HepG2 (cell line): Measurements from ENCODE around the gene SLIT3. TPM values are rescaled to one million over a fixed set of nuclear protein-coding genes. Genes with fewer than 3 reads are reported as not detected.

Experiments
- ARID5B ChIP-seq: IDR thresholded peaks from 2 replicates; pipeline ENCODE4 v1.4.0; 2020; ENCODE audit warnings: mild to moderate bottlenecking, missing genetic modification reagents
- CBX5 ChIP-seq: sonication (generic); formaldehyde crosslinking; IDR thresholded peaks from 2 replicates; pipeline ENCODE4 v1.4.0; 2020; ENCODE audit warnings: missing genetic modification reagents, borderline replicate concordance
- DMTF1 ChIP-seq: sonication (generic); formaldehyde crosslinking; IDR thresholded peaks from 2 replicates; pipeline ENCODE4 v1.4.0; 2020; ENCODE audit warnings: mild to moderate bottlenecking, missing genetic modification reagents
- DZIP1 ChIP-seq: sonication (generic); formaldehyde crosslinking; IDR thresholded peaks from 2 replicates; pipeline ENCODE4 v1.5.0; 2020; ENCODE audit warnings: mild to moderate bottlenecking, missing genetic modification reagents
- FOSL2 ChIP-seq: sonication (generic); formaldehyde crosslinking; IDR thresholded peaks from 2 replicates; pipeline ENCODE4 v1.4.0; 2020; ENCODE audit warnings: missing genetic modification reagents
- GABPA ChIP-seq, 2 experiments: IDR thresholded peaks; 2 replicates each; pipeline ENCODE4 v1.6.1; 2011 to 2016; ENCODE audit warnings: low read depth in 2 of 2, low read length in 1 of 2, missing biosample characterization in 1 of 2, missing genetic modification characterization in 1 of 2
- HES4 ChIP-seq: sonication (generic); formaldehyde crosslinking; IDR thresholded peaks from 2 replicates; pipeline ENCODE4 v1.9.0; 2021; ENCODE audit warnings: mild to moderate bottlenecking, missing genetic modification reagents, borderline replicate concordance
- MIXL1 ChIP-seq: IDR thresholded peaks from 2 replicates; pipeline ENCODE4 v1.6.1; 2016
- MXD1 ChIP-seq: sonication (generic); formaldehyde crosslinking; IDR thresholded peaks from 2 replicates; pipeline ENCODE4 v1.4.0; 2020; ENCODE audit warnings: mild to moderate bottlenecking, missing genetic modification reagents
- PAX8 ChIP-seq: sonication (generic); formaldehyde crosslinking; IDR thresholded peaks from 2 replicates; pipeline ENCODE4 v1.8.0; 2022; ENCODE audit warnings: mild to moderate bottlenecking, missing genetic modification reagents, borderline replicate concordance
- RARA ChIP-seq: IDR thresholded peaks from 2 replicates; pipeline ENCODE4 v1.6.1; 2016; ENCODE audit warnings: missing genetic modification reagents, missing compliant biosample characterization
- SALL1 ChIP-seq: sonication (generic); formaldehyde crosslinking; IDR thresholded peaks from 2 replicates; pipeline ENCODE4 v1.8.0; 2022; ENCODE audit warnings: mild to moderate bottlenecking, missing genetic modification reagents
- SAP130 ChIP-seq: IDR thresholded peaks from 2 replicates; pipeline ENCODE4 v1.6.1; 2016; ENCODE audit warnings: low read depth
- THAP11 ChIP-seq: IDR thresholded peaks from 2 replicates; pipeline ENCODE4 v1.6.1; 2016; ENCODE audit warnings: missing biosample characterization, missing genetic modification reagents
- ZBTB46 ChIP-seq: sonication (generic); formaldehyde crosslinking; IDR thresholded peaks from 2 replicates; pipeline ENCODE4 v1.4.0; 2020; ENCODE audit warnings: mild to moderate bottlenecking, missing genetic modification reagents, borderline replicate concordance
- ZFP62 ChIP-seq: sonication (generic); formaldehyde crosslinking; IDR thresholded peaks from 2 replicates; pipeline ENCODE4 v1.4.0; 2020; ENCODE audit warnings: missing genetic modification reagents
- ZNF547 ChIP-seq: sonication (generic); formaldehyde crosslinking; IDR thresholded peaks from 2 replicates; pipeline ENCODE4 v1.5.1; 2020; ENCODE audit warnings: mild to moderate bottlenecking, missing genetic modification reagents
- ZNF576 ChIP-seq: sonication (generic); formaldehyde crosslinking; IDR thresholded peaks from 2 replicates; pipeline ENCODE4 v1.4.0; 2020; ENCODE audit warnings: mild to moderate bottlenecking, missing genetic modification reagents
- ZNF644 ChIP-seq: IDR thresholded peaks from 2 replicates; pipeline ENCODE4 v1.6.1; 2016; ENCODE audit warnings: low read depth
- ZNF83 ChIP-seq: sonication (generic); formaldehyde crosslinking; IDR thresholded peaks from 2 replicates; pipeline ENCODE4 v1.4.0; 2020; ENCODE audit warnings: missing genetic modification reagents, mild to moderate bottlenecking, borderline replicate concordance
- polyA plus RNA-seq, 8 experiments: library from polyadenylated mRNA; depleted of rRNA in 3 of 8; stranded (reverse) in 7 of 8; unstranded in 1 of 8; fragments of >200 nt; fragmentation: Illumina TruSeq in 4 of 8; extraction: Trizol in 4 of 8; gene quantifications; 2 replicates each; pipeline versions ENCODE4 v1.2.1 to v1.2.3, GENCODE V29; 2011 to 2016; ENCODE audit warnings: low read depth in 4 of 8, missing spikeins in 1 of 8, mixed read lengths in 1 of 8; ENCODE audit not compliant: insufficient read depth in 1 of 8
- total RNA-seq, 5 experiments: library from RNA; depleted of rRNA; stranded (reverse); fragments of >200 nt; fragmentation: Illumina TruSeq; extraction: Trizol; gene quantifications; 2 replicates each; pipeline ENCODE4 v1.2.3, GENCODE V29; 2016; ENCODE audit warnings: low read depth in 1 of 5

Gene SLIT3
- total and polyA plus RNA-seq, 2 of the 13 experiments (the other 11 are each of a cell fraction or from before 2014, with no cell fraction given) = not detected

GRCh38 chr5:168613996-168614395, 686.9 kb downstream of the SLIT3 start (continued):
- peak; percentile 67 for TF ChIP-seq ARID5B
- no peak for TF ChIP-seq ZNF547 (CRISPR knock-in tag)
- TF ChIP-seq SAP130 (CRISPR knock-in tag) = peak; percentile 54
- TF ChIP-seq ZNF83 (CRISPR knock-in tag) = no peak
- TF ChIP-seq ZNF644 = peak; percentile 94
- TF ChIP-seq ZNF576 = no peak
- TF ChIP-seq ZFP62 (CRISPR knock-in tag) = no peak
- TF ChIP-seq DMTF1 = no peak
- peak; percentile 36; the same call in 1 of the 2 replicates for TF ChIP-seq FOSL2 (CRISPR knock-in tag)
- TF ChIP-seq MIXL1 (CRISPR knock-in tag) = peak; percentile 98
- peak; percentile 45; the same call in 1 of the 2 replicates for TF ChIP-seq RARA (CRISPR knock-in tag)
- no peak for TF ChIP-seq CBX5
- 0 out of 2 replicates have a peak, but pooled peaks have one; percentile 23 for TF ChIP-seq SALL1
- no peak for TF ChIP-seq ZBTB46 (CRISPR knock-in tag)
- TF ChIP-seq PAX8 (CRISPR knock-in tag) = no peak
- TF ChIP-seq GABPA (IDR thresholded peaks at IDR 0.05; ENCODE audit: low read depth, low read length) = no peak
- no peak for TF ChIP-seq GABPA (CRISPR knock-in tag; IDR thresholded peaks at IDR 0.05; ENCODE audit: low read depth)
- no peak for TF ChIP-seq DZIP1 (CRISPR knock-in tag)
- no peak for TF ChIP-seq MXD1 (CRISPR knock-in tag)
- TF ChIP-seq THAP11 = no peak
- no peak for TF ChIP-seq HES4 (CRISPR knock-in tag)
